NCI-H2107 treated with DMSO at 0.1 percent for 48 hours (cell line): Measurements from ENCODE around the gene GUSB.
"Not testable (repeated sequence)": the region's sequence is repeated elsewhere in the genome, so short reads cannot be mapped to it uniquely, and the experiment has no call there.

Experiments
- DNase-seq: peaks from one replicate; lab custom pipeline; 2025; ENCODE audit not compliant: unreplicated experiment; lab: John Stamatoyannopoulos, UW

The GUSB gene

GRCh38 chr7:65976659-65977196 lies 5.3 kb downstream of the GUSB start:
- DNase-seq: no peak

DNA sequence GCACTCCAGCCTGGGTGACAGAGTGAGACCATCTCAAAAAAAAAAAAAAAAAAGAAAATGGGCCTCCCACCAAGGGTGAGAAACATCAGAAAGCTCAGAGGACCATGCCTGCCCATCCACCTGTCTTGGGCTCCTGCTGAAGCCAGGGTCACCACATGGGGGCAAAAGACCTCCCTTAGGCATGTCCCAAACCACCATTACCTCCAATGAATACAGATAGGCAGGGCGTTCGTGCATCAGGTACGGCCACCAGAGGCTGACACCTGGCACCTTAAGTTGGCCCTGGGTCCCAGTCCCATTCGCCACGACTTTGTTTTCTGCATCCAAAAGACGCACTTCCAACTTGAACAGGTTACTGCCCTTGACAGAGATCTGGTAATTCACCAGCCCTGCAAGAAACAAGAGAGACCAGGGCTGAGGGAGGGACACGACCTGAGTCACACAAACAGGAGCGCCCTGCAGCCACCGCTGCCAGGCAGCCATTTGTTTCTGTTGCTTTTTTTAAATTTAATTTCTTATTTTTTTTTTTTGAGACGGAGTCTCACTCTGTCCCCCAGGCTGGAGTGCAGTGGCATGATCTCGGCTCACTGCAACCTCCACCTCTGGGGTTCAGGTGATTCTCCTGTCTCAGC lies 6.1 kb downstream of the GUSB start:
- DNase-seq: no peak

DNA sequence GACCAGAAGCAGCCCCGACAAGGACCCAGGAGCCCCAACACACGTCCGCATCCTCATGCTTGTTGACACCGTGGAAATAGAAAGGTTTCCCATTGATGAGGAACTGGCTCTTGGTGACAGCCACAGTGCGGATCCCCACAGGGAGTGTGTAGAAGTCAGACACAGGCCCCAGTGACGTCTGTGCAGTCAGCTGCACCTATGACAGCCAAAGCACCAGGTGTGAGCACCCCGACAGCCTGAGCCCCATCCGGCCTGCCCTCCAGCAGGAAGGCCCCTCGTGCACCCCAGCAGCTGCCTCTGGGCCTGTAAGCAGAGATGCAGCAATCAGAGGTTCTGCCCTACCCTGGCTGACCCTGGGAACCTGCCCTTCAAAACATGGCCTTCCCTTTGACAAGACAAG lies 7.1 kb downstream of the GUSB start:
- no peak for DNase-seq

DNA sequence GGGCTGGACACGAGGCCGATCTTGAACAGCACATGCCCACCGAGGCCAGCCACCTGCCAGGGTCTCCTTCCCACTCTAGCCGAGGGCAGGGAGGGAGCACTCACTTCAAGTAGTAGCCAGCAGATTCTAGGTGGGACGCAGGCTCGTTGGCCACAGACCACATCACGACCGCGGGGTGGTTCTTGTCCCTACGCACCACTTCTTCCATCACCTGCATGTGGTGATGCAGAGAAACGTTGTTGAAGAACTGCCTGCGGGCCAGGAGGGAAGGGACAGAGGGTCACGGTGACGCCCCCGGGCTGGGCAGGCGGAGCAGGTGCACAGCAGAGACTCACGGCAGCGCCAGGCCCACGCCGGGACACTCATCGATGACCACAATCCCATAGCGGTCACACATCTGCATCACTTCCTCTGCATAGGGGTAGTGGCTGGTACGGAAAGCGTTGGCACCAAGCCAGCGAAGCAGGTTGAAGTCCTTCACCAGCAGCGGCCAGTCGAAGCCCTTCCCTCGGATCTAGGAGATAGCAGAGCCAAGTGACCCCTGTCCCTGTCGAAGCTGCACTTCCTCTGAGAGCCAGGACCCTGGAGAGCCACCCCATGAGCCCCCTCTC lies 7.7 kb downstream of the GUSB start:
- DNase-seq: no peak

DNA sequence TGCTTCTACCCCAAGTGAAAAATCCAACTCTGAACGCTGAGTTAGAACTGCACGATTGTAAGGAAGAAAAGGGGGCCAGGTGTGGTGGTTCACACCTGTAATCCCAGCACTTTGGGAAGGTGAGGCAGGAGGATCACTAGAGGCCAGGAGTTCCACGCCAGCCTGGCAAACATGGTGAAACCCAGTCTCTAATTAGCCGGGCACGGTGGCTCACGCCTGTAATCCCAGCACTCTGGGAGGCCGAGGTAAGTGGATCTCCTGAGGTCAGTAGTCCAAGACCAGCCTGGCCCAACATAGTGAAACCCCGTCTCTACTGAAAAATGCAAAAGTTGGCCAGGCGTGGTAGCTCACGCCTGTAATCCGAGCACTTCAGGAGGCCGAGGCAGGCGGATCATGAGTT lies 9.0 kb downstream of the GUSB start:
- DNase-seq: no peak

GRCh38 chr7:65971021-65971420 lies 11.0 kb downstream of the GUSB start:
- DNase-seq: no peak

GRCh38 chr7:65968256-65969185 lies 13.5 kb downstream of the GUSB start:
- no peak for DNase-seq

DNA sequence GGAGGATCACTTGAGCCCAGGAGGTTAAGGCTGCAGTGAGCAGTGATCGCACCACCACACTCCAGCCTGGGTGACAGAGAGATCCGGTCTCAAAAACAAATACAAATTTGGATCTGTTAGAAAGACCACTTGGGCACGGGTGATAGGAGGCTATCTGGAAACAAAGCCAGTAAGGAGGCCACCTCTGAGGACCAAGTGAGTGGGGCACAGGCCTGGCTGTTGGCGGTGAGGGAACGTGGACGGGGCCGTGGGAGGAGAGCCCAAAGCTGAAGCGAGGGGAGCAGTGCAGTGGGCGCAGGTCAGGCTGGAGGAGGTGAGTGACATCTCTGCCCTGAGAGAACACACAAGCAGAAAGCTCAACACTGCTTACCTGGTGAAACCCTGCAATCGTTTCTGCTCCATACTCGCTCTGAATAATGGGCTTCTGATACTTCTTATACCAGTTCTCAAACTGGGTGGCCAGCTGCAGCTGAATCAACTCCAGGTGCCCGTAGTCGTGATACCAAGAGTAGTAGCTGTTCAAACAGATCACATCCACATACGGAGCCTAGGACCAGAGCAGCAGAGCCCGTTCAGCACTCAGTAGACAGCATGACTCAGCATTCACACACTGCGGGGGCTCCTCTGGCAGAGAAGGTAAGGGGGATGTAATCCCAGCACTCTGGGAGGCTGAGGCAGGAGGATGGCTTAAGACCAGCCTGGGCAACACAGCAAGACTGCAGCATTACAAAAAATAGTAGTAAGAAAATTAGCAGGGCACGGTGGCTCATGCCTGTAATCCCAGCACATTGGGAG lies 14.5 kb downstream of the GUSB start:
- DNase-seq: no peak

GRCh38 chr7:65966146-65966545 lies 15.9 kb downstream of the GUSB start:
- DNase-seq: no peak

DNA sequence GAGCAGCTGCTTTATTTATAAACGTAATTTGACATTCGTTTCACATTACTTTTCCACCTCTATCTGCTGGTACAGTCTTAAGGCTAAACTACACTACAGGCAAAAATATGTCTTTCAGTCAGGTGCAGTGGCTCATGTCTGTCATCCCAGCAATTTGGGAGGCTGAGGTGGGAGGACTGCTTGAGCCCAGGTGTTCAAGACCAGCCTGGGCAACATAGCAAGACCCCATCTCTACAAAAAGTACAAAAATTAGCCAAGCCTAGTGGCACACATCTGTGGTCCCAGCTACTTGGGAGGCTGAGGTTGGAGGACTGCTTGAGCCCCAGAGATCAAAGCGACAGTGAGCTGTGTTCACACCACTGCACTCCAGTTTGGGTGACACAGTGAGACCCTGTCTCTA lies 17.3 kb downstream of the GUSB start:
- not testable (repeated sequence) for DNase-seq

- no peak for DNase-seq
These were observed 20.0 kb downstream of the GUSB start for GRCh38 chr7:65962033-65962432.

- no peak for DNase-seq
These were observed 21.5 kb downstream of the GUSB start for GRCh38 chr7:65960351-65961074.

GRCh38 chr7:65955718-65956117 lies 26.3 kb downstream of the GUSB start:
- DNase-seq: no peak

GRCh38 chr7:65953890-65954450 lies 28.0 kb downstream of the GUSB start:
- DNase-seq: no peak

- no peak for DNase-seq
These were observed 28.9 kb downstream of the GUSB start for GRCh38 chr7:65953001-65953720.

- no peak for DNase-seq
These were observed 30.0 kb downstream of the GUSB start for GRCh38 chr7:65951837-65952578.

GRCh38 chr7:65946904-65947303 lies 35.1 kb downstream of the GUSB start:
- no peak for DNase-seq

DNA sequence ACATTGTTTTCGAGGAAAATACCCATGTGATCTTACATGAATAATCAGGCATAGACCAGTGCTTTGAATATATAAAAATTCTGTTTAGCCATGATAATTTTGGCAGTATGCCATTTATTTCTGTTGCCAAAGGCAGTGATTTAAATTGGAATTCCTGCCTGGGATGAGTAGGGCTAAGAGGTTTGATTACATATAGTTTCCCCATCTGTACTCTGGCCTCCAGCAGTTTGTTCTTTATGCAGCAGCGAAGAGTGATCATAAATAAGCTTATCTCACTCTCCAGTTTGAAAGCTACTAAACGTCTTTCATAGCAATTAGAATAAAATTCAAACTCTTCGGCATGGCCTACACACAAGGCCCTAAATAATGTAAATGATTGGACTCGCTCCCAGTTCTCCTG lies 36.2 kb downstream of the GUSB start:
- DNase-seq: not testable (repeated sequence)
